GM21390 (cell line): ENCODE data around the gene S100A2.

ENCODE experiments used
- ATAC-seq: cut with Tn5 transposase; IDR thresholded peaks from one replicate; pipeline ENCODE4 v1.9.1; 2021; ENCODE audit not compliant: unreplicated experiment

The S100A2 gene

GRCh38 chr1:153565529-153566374 lies at the start of gene S100A2:
TSS of gene S100A2 (minus strand) at chr1:153565844. CDS start at chr1:153563877, 1,967 bp downstream.
- ATAC-seq: no peak

GRCh38 chr1:153615406-153615805 lies 49.8 kb upstream of the S100A2 start:
- ATAC-seq: no peak

GRCh38 chr1:153614906-153615305 lies 49.3 kb upstream of the S100A2 start:
- ATAC-seq: no peak

DNA sequence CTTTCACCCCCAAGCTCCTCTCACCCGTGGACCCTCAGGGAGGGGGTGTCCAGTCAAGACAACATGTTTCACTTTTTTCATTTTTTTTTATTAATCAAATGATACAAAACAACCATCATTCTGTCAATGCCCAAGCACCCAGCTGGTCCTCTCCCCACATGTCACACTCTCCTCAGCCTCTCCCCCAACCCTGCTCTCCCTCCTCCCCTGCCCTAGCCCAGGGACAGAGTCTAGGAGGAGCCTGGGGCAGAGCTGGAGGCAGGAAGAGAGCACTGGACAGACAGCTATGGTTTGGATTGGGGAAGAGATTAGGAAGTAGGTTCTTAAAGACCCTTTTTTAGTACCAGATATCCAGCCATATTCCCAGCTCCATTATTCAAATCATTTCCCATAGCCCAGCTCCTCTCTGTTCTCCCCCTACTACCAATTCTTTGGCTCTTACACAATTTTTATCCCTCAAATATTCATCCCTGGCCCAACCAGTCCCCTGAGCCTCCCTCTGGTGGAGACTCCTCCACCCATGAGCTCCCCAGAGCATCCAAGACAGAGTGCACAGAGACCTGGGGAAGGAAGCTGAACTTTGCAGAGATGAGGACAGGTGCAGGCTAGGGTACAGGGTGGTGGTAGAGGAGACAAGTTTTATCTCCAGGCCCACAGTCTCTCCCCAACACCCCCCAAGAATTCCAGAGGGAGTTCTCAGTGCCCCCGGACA lies 48.7 kb upstream of the S100A2 start:
- no peak for ATAC-seq

DNA sequence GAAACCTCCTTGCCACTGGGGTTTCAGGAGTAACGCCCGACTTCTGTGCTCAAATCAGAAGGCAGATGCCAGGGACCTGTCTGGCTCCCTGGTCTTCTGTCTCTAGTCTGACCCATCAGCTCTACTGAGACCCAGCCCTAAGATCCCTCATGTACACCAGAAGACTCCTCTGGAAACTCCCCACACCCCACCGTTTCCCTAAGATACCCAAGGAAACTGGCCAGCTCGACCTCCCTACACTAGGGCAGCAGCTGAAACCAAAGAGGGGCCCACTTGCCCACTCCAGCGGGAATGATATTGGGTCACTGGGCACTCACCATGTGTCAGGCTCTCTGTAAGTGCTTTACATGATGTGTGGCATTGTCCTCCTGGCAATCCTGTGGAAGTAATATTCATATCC lies 47.8 kb upstream of the S100A2 start:
- ATAC-seq: no peak

DNA sequence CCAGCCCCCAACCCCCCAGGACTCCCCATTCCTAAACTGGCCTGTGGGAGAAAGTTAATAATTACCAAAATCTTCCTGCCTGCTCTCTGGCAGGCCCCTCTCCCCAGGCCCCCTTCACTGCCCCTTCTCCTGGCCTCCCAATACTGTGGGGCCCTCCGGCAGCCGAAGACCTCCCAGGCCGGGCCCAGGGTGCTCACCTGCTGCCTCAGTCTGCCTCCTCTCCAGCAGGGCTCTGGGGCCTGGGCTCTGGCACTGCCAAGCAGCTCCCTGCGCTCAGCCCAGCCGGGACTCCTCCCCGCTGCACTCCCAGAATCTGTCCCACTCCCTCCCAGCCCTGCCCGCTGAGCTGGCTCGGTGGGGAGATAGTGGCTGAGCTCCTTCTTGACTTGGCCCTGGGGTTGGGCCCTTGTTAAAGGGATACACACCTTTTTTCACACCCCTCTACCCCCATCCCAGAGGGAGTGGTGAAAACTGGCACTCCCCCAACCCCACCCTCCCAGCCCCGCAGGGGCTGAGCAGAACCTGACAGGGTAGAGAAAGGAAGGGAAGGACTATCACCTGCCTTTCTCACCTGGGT lies 47.2 kb upstream of the S100A2 start, which contains the start of gene S100A16:
Gene S100A16, minus strand, starts transcription at position 383 of the 577 bp plus-strand sequence. CDS start 4,986 bp downstream, outside the sequence.
- no peak for ATAC-seq

DNA sequence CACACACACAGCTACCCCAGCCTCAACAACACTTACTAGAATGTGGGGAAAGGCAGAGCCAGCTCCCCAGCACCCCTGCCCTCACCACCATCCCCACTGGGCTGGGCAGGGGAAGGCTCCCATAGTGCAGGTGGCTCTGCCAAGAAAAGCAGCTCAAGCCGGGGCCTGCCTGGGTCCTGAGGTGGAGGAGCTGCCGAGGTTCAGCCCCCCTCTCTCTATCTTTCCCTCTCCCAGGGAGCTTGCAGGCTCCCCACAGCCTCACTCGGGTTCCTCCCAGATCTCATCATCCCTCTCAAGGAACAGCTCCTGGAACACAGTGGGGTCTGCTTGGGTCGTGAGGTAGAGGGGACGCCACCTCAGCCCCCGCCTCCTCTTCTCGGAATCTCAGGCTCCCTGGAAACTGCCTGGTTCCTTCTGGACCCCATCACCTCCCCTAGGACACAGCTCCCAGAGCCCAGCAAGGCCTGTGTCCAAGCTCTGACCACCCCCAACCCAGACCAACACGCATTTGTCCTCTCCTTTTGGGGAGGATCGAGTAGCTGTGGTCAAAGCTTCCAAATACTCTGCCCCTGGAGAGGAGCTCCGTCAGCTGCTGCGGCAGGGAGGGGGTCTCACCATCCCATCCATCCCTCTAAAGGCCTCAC lies 46.6 kb upstream of the S100A2 start:
- no peak for ATAC-seq

GRCh38 chr1:153611356-153611755 lies 45.7 kb upstream of the S100A2 start:
- no peak for ATAC-seq

- no peak for ATAC-seq
Measured at GRCh38 chr1:153610811-153611301, 45.2 kb upstream of the S100A2 start.

DNA sequence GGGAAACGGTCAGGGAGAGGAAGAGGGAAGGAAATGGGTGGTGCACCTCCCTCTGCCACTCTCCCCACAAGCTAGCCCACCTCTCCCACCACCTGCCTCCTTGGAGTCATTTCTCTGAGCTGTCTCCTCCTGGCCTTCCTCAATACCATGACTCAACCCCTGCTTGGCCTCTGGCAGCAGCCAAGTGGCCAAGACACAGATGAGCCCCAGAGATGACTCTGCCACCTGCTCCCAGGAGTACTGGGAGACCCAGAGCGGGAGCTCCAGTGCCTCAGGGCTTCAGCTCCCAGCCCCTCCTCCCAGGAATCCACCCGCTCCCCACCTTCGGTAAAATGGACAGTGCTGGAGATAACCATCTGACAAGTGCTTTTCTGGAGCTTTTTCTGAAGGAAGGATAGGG lies 44.7 kb upstream of the S100A2 start:
- ATAC-seq: no peak

- ATAC-seq: no peak
Measured at GRCh38 chr1:153609585-153609907, 43.9 kb upstream of the S100A2 start.

DNA sequence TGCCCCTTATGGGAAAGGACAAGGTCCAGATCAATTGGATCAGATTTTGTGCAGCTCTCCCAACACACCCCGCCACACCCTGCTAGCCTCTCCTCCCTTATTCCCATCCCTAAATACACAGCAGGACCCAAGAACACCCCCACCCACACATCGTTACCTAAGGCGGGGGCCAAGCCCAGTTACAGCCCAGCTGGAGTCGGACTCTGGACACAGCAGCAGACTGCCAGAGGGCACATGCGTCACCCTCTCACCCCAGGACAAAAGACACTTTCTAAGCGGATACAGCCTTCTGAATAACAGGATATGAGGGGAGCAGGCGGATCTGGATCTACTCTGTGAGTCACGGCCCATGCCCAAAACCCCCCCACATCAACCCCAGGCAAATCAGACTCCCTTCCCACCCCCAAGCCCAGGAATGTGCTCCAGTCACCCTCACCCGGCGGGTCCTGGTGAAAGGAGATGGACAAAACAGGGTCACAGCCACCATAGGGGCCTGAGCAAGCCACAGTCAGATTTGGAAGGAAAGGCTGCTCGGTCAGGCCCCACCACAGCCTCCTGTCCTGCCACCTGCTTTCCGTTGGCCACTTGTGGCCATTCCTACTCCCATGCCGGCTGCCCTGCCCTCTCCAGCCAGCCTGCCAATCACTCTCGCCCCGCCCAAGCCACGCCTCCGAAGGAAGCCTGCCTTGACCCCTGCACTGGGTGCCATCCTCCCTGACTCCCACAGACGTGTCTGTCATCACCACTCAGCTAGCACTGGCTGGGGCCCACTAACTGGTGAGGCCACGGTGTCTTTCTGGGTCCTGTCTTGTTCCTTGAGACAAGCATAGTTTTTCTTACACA lies 43.3 kb upstream of the S100A2 start:
- ATAC-seq: no peak

DNA sequence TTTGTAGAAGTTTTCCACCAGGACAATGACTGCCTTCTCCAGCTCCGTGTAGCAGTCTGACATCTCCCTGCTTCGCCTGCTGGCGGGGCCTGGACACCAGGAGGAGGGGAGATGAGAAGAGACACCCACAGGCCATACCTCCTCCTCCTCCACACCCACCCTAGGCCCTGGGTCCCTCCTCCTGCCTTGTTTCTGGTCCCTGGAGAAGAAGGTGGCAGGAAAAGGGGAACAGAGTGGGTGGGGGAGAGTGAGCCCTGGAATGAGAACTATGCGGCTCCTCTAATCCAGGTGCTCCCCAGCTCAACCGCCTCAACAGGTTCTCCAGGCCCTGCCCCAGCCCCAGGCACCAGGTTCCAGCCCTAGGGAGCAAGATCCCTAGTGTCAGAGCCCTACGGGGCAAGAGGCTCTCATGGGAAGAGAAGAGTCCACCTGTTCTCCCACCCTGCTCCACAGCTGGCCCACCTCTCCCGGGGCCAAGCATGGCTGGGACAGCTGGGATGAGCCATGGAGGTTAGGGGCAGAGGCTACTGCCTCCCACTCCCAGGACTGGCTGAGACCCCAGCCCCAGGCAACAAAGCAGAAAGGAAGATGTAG lies 42.5 kb upstream of the S100A2 start:
- ATAC-seq: no peak

GRCh38 chr1:153607381-153607780 lies 41.7 kb upstream of the S100A2 start:
- ATAC-seq: no peak

DNA sequence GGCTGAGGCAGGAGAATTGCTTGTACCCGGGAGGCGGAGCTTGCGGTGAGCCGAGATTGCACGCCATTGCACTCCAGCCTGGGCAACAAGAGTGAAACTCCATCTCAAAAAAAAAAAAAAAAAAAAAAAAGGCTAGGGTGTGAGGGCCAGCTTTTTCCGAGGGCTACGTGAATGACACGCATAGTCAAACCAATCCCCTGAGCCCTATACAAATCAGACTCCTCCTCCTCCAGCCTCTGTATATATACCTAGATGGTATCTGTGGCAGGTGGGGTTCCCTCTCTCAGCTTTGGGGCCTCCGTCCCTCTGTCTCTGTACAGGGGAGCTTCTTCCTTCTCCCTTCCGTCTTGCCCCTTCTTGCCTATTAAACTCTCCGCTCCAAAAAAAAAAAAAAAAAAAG lies 40.5 kb upstream of the S100A2 start:
- no peak for ATAC-seq

GRCh38 chr1:153602749-153603148 lies 37.1 kb upstream of the S100A2 start:
- ATAC-seq: no peak

- ATAC-seq: no peak
Measured at GRCh38 chr1:153599847-153600246, 34.2 kb upstream of the S100A2 start.

DNA sequence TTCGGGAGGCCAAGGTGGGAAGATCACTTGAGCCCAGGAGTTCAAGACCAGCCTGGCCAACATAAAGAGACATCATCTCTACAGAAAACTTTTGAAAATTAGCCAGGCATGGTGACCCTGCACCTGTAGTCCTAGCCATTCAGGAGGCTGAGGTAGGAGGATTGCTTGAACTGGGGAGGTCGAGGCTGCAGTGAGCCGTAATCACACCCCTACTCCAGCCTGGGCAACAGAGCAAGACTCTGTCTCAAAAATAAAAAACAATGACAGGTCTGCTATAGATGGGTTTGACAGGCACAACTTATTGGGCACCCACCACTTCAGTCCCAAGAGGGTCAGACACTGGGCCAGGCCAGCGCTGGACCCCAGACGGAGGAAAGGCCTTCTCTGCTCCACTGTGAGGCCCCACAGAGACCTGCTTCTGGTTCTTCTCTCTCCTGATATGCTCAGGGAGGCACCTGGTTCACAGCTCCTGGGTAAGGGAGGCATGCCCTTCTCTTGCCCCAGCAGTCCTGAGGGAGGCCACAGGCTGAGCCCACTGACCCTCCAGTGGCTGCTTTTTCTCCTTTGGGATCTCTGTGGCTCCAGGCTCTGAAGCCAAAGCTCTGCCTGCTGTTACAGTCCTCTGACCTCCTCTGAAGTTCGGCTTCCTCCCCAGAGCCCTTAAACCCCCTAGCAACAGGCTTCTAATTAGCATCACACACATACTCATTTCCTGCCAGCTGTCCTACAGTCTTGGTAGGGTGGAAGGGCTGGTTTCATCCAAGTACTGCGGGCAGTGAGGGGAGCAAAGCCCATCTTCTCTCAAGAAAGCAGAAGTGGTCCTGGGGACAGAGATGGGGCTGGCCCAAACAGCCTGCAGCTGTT lies 32.9 kb upstream of the S100A2 start:
- peak; percentile 98 for ATAC-seq

DNA sequence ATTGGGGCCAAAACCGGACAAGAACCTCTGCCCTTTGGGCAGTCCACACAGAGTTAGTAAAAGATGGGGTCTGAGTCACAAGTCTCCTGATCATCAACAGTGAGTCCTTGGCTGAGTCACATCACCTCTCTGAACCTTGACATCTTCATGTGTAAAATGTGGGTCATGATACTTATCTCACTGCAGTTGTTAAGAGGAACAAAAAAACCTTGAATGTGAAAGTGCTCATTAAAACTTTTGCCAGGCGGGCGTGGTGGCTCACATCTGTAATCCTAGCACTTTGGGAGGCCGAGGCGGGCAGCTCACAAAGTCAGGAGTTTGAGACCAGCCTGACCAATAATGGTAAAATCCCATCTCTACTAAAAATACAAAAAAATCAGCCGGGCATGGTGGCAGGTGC lies 31.6 kb upstream of the S100A2 start:
- ATAC-seq: no peak
